Prostate gland (tissue), 2 donors: Measurements from ENCODE around the gene INSIG1. TPM values are rescaled to one million over a fixed set of nuclear protein-coding genes. Genes with fewer than 3 reads are reported as not detected.

Experiments
- DNase-seq: peaks from one replicate; pipeline ENCODE4 v3.0.0-alpha.2; 2019; ENCODE audit warnings: low spot score
- H3K27ac ChIP-seq, 2 donors: fragments of 200-600 bp; sonication (generic); 2 replicates each; pipeline ENCODE4 v1.5.1; 2017 to 2019
- H3K27me3 ChIP-seq: fragments of 200-600 bp; sonication (generic); replicated peaks from 2 replicates; pipeline ENCODE4 v1.5.1; 2019; ENCODE audit not compliant: insufficient read depth
- H3K36me3 ChIP-seq, 2 donors: fragments of 200-600 bp; sonication (generic); 1 replicate in 1 of 2; 2 replicates in 1 of 2; pipeline versions ENCODE4 v1.5.1 to v1.8.1; 2017 to 2019
- H3K4me1 ChIP-seq: fragments of 200-600 bp; sonication (generic); replicated peaks from 2 replicates; pipeline ENCODE4 v1.5.1; 2019
- H3K4me3 ChIP-seq, 2 donors: fragments of 200-600 bp; sonication (generic); 2 replicates each; pipeline ENCODE4 v1.5.1; 2017 to 2019
- H3K9me3 ChIP-seq: fragments of 200-600 bp; sonication (generic); 2 replicates; pipeline ENCODE4 v1.5.1; 2017
- POLR2A ChIP-seq: fragments of 450-650 bp; IDR thresholded peaks from one replicate; pipeline ENCODE4 v1.6.1; 2016; ENCODE audit warnings: antibody characterized with exemption, mild to moderate bottlenecking
- POLR2AphosphoS5 ChIP-seq: sonication (generic); formaldehyde crosslinking; IDR thresholded peaks from one replicate; pipeline ENCODE4 v1.6.1; 2017; ENCODE audit warnings: antibody characterized with exemption
- WGBS: methylation state at CpG from one replicate; pipeline ENCODE4 v1.1.5; 2018; 5-methylcytosine and 5-hydroxymethylcytosine counted together
- intact Hi-C: fragments of 100-400 bp; cut with DNase I; formaldehyde crosslinking; loops from one replicate; pipeline ENCODE4 v1.14.2; 2022
- total RNA-seq, 2 donors: library from RNA; depleted of rRNA; stranded (reverse); fragments of >200 nt; gene quantifications; one replicate each; pipeline ENCODE4 v1.1.0, GENCODE V29; 2016
- TF ChIP-seq, protein P1 (sequence below), 4 experiments: fragments of 200-600 bp in 2 of 4; fragments of 450-650 bp in 2 of 4; sonication (generic) in 2 of 4; IDR thresholded peaks; 1 replicate in 3 of 4; 2 replicates in 1 of 4; pipeline ENCODE4 v1.5.1; 2016 to 2019; ENCODE audit warnings: antibody characterized with exemption in 4 of 4, mild to moderate bottlenecking in 2 of 4, moderate library complexity in 2 of 4

The INSIG1 gene
- total RNA-seq, 2 donors from 2014 or later, result 60.5 to 112 TPM

DNA sequence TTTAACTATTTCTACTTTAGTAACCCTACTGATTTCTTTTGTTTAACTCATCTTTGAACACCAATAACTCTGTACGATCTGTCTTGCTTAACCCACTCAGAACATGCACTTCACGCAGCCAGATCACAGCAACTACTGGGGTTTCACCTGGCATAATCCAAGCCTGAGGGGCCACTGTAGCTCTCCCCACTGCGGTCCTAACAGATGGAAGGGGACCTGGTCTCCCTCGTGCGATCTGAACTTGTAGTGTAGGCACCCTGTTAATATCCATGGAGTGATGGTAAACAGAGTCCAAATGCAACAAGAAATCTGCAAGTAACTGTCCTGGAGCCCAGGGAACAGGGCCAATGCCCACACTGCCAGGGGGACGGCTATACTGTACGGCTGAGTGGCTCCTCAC lies 45.5 kb downstream of the INSIG1 start:
- no peak for DNase-seq
- Histone ChIP-seq H3K4me1 (no peaks in the 10 kb centered on the region), H3K4me3 (no peak overlapping the region), H3K9me3 (no peaks in the 10 kb centered on the region), H3K27ac (no peak overlapping the region), H3K27me3 (no peaks in the 10 kb centered on the region), H3K36me3 (no peaks in the 10 kb centered on the region)
- intact Hi-C loops, result loop anchor here (5.0 kb wide), 2 partner anchors 416 to 431 kb away; no protein-coding TSS in a partner anchor
- WGBS, result 75% methylated on average over 7 of the region's 7 CpGs
- TF ChIP-seq POLR2AphosphoS5 (no peak), POLR2A (no peak)
- TF ChIP-seq, protein P1, sequence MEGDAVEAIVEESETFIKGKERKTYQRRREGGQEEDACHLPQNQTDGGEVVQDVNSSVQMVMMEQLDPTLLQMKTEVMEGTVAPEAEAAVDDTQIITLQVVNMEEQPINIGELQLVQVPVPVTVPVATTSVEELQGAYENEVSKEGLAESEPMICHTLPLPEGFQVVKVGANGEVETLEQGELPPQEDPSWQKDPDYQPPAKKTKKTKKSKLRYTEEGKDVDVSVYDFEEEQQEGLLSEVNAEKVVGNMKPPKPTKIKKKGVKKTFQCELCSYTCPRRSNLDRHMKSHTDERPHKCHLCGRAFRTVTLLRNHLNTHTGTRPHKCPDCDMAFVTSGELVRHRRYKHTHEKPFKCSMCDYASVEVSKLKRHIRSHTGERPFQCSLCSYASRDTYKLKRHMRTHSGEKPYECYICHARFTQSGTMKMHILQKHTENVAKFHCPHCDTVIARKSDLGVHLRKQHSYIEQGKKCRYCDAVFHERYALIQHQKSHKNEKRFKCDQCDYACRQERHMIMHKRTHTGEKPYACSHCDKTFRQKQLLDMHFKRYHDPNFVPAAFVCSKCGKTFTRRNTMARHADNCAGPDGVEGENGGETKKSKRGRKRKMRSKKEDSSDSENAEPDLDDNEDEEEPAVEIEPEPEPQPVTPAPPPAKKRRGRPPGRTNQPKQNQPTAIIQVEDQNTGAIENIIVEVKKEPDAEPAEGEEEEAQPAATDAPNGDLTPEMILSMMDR (IDR thresholded peaks at IDR 0.05), result no peak

DNA sequence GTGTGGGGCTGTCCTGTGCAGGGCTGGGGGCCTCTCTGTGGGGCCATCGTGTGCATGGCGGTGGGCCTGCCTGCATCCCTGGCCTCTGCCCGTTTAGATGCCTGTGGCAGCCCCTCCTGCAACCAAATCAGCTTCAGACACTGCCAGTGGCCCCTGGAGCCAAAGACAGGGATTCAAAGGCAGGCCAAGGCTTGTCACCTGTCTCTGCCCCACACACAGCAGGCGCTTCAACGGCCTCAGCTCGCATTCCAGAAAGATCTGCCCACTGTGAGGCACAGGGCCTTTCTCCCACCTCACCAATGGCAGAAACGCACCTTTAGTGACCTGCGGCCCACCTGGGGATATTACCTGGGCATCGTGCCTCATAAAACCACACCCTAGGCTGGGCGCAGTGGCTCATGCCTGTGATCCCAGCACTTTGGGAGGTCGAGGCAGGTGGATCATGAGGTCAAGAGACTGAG lies 46.0 kb downstream of the INSIG1 start:
- no peaks in the 10 kb centered on the region for H3K4me1 ChIP-seq
- no peak overlapping the region for H3K4me3 ChIP-seq
- no peaks in the 10 kb centered on the region for H3K27me3 ChIP-seq
- intact Hi-C loops, result loop anchor here (2.0 to 5.0 kb wide), 3 partner anchors 153 to 431 kb away; no protein-coding TSS in a partner anchor
- H3K27ac ChIP-seq, result no peak overlapping the region
- no peaks in the 10 kb centered on the region for H3K9me3 ChIP-seq
- no peaks in the 10 kb centered on the region for H3K36me3 ChIP-seq
- DNase-seq, result peak; percentile 2
- WGBS, result 61% methylated on average over 11 of the region's 11 CpGs
- no peak for TF ChIP-seq POLR2AphosphoS5
- TF ChIP-seq, protein P1 (IDR thresholded peaks at IDR 0.05), result no peak

DNA sequence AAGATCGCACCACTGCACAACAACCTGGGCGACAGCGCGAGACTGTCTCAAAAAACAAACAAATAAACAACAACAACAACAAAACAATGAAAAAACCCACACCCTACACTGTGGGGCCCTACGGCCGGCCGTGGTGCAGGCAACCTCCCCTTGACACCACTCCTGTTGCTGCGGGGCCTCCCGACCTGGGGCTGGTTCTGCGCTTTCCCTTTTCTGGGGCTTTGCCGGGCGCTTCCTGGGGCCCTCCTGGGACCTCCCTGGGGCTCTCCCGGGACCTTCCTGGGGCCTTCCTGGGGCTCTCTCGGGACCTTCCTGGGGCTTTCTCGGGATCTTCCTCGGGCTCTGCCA lies 46.6 kb downstream of the INSIG1 start:
- H3K9me3 ChIP-seq, result no peaks in the 10 kb centered on the region
- intact Hi-C loops, result loop anchor here (2.0 to 5.0 kb wide), 3 partner anchors 153 to 432 kb away; no protein-coding TSS in a partner anchor
- no peaks in the 10 kb centered on the region for H3K4me1 ChIP-seq
- no peak overlapping the region for H3K27ac ChIP-seq
- WGBS, result 60% methylated on average over 15 of the region's 16 CpGs
- DNase-seq, result no peak
- no peaks in the 10 kb centered on the region for H3K36me3 ChIP-seq
- no peaks in the 10 kb centered on the region for H3K27me3 ChIP-seq
- H3K4me3 ChIP-seq, result no peak overlapping the region
- TF ChIP-seq, protein P1 (IDR thresholded peaks at IDR 0.05), result no peak
- no peak for TF ChIP-seq POLR2AphosphoS5
- TF ChIP-seq POLR2A, result no peak

DNA sequence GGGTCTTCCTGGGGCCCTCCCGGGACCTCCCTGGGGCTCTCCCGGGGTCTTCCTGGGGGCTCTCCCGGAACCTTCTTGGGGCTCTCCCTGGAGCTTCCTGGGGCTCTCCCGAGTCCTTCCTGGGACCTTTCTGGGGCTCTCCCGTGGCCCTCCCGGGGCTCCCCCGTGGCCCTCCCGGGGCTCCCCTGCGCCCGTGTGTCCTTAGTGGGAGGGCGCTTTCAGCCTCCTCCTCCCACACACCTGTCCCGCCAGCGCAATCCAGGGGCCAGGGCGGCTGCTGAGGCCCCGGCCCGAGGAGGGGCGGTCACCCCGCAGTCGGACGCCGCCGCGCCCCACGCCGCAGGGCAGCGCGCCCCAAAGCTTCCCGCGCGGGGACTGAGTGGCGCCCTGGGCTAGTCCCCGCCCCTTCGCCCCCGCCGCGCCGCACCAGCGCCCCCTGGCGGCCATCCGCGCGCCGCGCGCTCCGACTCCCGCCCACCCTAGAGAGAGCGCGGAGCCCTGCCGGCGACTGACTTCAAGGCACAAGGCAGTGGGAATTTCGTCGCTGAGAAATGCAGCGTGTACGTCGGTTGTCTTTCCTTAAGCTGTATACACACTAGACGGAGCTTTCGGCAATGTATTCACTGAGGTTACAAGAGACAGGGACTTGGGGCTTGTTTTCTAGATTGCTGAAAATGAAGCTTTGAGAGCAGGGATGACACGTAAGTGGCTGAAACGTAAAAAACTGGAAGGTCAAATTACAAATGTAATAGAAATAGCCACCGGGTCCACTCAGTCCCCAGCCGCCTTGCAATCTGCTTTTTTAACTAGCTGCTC lies 47.1 kb downstream of the INSIG1 start:
- no peak overlapping the region for H3K27ac ChIP-seq
- H3K9me3 ChIP-seq, result no peaks in the 10 kb centered on the region
- intact Hi-C loops, result loop anchor here (2.0 to 5.0 kb wide), 3 partner anchors 154 to 433 kb away; no protein-coding TSS in a partner anchor
- TF ChIP-seq, protein P1 (IDR thresholded peaks at IDR 0.05), result peak; percentile 94 to 97 (median 95)
- no peak for TF ChIP-seq POLR2A
- no peak for TF ChIP-seq POLR2AphosphoS5
- no peaks in the 10 kb centered on the region for H3K4me1 ChIP-seq
- H3K27me3 ChIP-seq, result peaks cover 5% of the 10 kb centered on the region
- DNase-seq, result peak; percentile 48
- H3K4me3 ChIP-seq, result peak overlapping the region; percentile 25 to 33
- WGBS, result 4% methylated on average over 39 of the region's 62 CpGs
- H3K36me3 ChIP-seq, result no peaks in the 10 kb centered on the region
